GF-D8 (cell line): Measurements from ENCODE around the gene KRTAP12-4.
"Not testable (repeated sequence)": the region's sequence is repeated elsewhere in the genome, so short reads cannot be mapped to it uniquely, and the experiment has no call there.

Source experiments
- DNase-seq: peaks from one replicate; lab custom pipeline; 2025; lab: John Stamatoyannopoulos, UW

Gene KRTAP12-4

DNA sequence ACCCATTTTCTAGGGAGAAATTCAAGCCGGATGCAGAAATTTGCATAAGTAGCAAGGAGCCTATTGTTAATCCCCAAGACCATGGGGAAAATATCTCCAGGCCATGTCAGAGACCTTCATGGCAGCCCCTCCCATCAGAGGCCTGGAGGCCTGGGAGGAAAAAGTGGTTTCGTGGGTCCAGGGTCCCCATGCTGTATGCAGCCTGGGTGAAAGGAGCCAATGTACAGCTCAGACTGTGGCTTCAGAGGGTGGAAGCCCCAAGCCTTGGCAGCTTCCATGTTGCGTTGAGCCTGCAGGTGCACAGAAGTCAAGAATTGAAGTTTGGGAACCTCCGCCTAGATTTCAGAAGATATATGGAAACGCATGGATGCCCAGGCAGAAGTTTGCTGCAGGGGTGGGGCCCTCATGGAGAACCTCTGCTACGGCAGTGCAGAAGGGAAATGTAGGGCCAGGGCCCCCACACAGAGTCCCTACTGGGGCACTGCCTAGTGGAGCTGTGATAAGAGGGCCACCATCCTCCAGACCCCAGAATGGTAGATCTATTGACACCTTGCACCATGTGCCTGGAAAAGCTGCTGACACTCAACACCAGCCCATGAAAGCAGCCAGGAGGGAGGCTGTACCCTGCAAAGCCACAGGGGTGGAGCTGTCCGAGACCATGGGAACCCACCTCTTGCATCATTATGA is 44.2 kb downstream of the KRTAP12-4 start:
- not testable (repeated sequence) for DNase-seq

DNA sequence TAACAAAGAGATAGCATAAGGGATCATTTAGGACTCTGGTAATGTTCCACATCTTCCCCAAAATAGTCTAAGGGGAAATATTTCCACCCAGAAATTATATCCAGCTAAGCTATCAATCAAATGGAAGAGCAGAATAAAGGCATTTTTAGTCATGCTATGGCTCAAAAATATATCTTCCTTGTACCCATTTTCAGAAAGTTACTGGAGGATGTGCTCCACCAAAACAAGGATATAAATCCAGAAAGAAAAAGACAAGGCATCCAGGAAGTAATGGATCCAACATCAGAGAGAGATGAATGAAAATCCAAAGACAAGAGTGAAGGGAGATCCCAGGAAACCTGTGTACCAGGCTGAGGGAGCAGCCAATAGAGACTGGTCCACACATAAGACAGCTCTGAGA is 45.3 kb downstream of the KRTAP12-4 start:
- no peak for DNase-seq

GRCh38 chr21:44606495-44606894 is 48.0 kb downstream of the KRTAP12-4 start:
- no peak for DNase-seq
